ENCODE data around the gene SYDE2.
A peak's percentile ranks its signal among the peaks of the same experiment; 100 is the strongest.
"Not testable (repeated sequence)": the region's sequence is repeated elsewhere in the genome, so short reads cannot be mapped to it uniquely, and the experiment has no call there.

Gene SYDE2, protein sequence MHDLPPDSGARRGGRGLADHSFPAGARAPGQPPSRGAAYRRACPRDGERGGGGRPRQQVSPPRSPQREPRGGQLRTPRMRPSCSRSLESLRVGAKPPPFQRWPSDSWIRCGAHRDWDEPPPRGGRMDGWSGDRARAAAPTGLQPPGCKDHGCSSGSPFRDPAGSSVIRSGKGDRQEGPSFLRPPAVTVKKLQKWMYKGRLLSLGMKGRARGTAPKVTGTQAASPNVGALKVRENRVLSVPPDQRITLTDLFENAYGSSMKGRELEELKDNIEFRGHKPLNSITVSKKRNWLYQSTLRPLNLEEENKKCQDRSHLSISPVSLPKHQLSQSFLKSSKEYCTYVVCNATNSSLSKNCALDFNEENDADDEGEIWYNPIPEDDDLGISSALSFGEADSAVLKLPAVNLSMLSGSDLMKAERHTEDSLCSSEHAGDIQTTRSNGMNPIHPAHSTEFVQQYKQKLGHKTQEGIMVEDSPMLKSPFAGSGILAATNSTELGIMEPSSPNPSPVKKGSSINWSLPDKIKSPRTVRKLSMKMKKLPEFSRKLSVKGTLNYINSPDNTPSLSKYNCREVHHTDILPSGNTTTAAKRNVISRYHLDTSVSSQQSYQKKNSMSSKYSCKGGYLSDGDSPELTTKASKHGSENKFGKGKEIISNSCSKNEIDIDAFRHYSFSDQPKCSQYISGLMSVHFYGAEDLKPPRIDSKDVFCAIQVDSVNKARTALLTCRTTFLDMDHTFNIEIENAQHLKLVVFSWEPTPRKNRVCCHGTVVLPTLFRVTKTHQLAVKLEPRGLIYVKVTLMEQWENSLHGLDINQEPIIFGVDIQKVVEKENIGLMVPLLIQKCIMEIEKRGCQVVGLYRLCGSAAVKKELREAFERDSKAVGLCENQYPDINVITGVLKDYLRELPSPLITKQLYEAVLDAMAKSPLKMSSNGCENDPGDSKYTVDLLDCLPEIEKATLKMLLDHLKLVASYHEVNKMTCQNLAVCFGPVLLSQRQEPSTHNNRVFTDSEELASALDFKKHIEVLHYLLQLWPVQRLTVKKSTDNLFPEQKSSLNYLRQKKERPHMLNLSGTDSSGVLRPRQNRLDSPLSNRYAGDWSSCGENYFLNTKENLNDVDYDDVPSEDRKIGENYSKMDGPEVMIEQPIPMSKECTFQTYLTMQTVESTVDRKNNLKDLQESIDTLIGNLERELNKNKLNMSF

DNA sequence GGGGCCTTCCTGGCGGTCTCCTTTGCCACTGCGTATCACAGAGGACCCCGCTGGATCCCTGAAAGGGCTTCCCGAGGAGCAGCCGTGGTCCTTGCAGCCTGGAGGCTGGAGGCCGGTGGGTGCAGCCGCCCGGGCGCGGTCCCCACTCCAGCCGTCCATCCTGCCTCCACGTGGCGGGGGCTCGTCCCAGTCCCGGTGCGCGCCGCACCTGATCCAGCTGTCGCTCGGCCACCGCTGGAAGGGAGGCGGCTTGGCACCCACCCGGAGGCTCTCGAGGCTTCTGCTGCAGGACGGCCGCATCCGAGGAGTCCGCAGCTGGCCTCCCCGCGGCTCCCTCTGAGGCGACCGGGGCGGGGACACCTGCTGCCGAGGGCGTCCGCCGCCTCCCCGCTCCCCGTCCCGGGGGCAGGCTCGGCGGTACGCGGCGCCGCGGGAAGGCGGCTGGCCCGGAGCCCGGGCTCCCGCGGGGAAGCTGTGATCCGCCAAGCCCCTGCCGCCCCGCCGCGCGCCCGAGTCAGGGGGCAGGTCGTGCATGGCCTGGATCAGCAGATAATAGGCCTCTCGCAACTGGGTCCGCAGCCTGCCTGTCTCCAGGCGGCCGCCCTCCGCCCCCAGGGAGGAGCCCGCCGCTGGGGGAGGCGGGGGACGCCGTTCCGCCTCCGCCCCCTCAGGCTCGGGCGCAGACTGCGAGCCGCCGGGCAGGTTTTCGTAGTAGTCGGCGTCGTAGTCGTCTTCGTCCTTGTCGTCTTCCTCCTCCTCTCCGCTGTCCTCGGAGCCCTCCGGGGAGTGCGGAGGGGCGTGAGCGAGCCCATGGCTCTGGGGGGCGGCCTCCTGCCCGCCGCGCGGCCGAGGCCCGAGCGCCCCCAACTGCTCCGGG is at the start of gene SYDE2:
Gene SYDE2, minus strand, starts transcription at position 554 of the 877 bp plus-strand sequence. Its CDS starts 20 bp downstream, at position 534.
- DNase-seq (ENCODE audit: low read depth in 3 of 3, low spot score in 1 of 3) = peak; percentile 38 to 65 (median 54)

DNA sequence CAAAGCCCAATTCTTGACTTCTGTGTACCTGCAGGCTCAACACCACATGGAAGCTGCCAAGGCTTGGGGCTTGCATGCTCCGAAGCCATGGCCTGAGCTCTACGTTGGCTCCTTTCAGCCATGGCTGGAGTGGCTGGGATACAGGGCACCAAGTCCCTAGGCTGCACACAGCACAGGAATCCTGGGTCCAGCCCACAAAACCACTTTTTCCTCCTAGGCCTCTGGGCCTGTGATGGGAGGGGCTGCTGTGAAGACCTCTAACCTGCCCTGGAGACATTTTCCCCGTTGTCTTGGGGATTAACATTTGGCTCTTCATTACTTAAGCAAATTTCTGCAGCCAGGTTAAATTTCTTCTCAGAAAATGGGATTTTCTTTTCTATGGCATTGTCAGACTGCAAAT is 48.2 kb upstream of the SYDE2 start:
- not testable (repeated sequence) for DNase-seq (ENCODE audit: low read depth in 3 of 3, low spot score in 1 of 3)

DNA sequence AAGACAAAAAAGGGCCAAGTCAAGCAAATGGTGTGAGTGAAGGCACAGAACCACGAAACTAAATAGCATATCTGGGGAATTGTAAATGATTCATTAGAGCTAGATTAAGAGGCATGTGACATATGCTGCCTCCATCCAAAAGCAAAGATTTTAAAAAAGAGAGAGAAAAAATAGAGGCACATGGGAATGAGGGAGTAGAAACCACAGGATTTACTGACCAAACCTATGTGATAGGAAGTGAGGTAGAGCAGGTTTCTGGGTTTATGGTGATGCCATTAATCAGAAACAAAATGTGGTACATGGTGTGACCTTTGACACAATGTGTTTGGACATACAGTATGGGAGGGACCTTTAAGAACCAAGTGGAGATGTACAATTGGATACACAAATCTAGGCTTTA is 45.1 kb upstream of the SYDE2 start:
- no peak for DNase-seq (ENCODE audit: low read depth in 3 of 3, low spot score in 1 of 3)

DNA sequence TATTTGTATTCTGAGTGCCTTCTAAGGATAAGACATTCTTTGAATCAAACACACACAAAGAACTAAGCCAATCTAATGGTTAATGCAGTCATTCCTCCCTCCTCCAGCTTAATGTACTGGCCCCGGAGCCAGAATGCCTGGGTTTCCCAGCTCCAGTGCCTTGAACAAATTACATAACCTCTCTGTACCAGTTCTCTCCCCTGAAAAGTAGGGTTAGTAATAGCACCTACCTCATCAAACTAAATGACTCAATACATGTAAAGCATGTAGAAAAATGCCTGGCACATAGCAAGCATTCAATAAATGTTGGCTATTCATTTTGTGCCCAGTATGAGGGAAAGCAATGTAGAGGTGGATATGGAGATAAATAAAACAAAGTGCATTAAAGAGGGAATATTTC is 44.6 kb upstream of the SYDE2 start:
- DNase-seq (ENCODE audit: low read depth in 3 of 3, low spot score in 1 of 3) = no peak

DNA sequence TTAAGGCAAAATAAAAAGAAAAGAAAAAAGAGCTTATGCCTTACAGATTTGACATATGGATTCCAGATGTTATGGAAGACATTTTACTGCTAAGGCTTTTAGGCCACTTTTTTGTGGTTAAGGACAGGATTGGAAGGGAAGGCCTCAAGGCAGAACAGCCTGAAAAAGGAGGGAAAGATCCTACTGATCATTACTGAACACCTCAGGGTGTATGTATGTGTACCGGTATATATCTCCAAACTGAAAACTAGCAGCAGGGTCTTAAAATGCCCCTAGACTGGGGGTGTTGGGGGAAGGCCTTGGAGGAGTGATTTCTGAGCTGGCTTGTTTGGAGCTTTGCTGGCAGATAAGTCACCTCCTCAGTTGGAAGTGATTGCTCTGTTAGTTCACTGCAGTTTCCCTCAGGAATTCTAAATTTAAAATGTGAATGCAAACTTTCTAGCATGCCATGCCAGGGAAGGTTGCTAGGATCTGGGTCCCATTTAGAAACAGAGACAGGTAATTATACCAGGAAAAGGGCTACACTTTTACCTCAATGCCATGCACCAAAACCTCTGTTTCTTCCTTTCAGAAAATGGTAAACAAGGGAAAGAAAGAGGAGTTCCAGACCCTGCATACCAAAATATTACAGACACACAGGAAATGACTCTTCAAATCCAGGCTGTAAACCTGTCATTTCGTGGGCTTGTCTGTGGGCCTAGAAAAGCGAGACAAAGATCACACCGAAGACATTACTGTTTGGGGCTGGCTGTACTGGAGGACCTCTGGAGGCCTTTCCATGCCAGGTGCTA is 43.6 kb upstream of the SYDE2 start:
- DNase-seq (ENCODE audit: low read depth in 3 of 3, low spot score in 1 of 3) = no peak

DNA sequence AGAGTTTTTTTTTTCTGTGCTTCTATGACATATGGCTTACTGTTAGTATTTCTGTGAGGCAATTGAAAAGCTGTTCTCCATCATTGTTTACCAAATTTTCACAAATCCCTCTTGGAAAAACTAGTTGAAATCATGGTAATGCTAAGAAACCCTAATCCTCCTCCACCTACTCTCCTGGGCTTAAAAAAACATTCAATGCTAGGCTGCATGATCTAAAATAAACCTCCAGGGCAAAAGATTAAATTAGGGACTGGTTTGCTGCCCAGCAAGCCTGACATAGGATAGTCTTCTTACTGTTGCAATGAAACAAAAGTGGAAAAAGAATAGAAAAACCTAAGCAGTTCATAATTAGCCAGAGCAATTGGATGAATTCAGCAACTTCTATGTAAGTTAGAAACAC is 42.6 kb upstream of the SYDE2 start:
- DNase-seq (ENCODE audit: low read depth in 3 of 3, low spot score in 1 of 3) = no peak

DNA sequence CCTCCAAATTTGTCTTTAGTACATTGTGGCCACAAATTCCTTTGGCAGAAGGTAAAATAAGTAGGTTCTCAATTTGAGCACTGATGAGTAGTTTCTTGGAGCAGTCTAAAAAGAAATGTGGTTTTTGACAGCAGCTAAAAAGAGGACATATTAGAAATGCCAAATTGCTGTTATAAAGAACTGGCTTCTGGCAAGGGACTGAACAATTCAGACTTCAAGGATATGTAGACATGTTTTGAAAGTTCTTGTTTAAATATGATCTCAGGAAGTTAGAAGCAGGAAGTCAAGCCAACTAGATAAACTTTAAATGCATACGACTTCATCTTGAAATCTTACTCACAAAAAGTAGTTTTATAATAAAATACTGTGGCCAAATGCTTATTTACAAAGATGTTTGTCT is 39.8 kb upstream of the SYDE2 start:
- no peak for DNase-seq (ENCODE audit: low read depth in 3 of 3, low spot score in 1 of 3)

DNA sequence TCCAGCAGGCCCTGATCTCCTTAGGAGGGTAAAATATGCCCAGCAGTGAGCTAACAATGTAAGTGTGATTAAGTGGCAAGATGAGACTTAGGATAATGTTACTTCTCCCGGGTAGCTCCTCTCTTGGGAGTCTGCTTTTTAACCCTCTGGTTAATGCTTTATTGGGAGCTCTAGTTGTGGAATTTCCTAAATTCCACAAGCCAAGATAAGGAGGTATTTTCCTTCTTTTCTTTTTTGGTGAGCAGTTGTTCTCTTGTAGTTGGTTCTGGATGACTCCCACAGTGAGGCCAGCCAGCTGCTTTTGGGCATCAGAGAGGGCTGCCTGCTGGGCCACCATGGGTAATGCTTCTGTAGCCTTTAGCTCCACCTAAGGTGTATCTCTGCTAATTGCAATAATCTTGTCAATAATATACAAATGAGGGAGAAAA is 39.4 kb upstream of the SYDE2 start:
- DNase-seq (ENCODE audit: low read depth in 3 of 3, low spot score in 1 of 3) = no peak

DNA sequence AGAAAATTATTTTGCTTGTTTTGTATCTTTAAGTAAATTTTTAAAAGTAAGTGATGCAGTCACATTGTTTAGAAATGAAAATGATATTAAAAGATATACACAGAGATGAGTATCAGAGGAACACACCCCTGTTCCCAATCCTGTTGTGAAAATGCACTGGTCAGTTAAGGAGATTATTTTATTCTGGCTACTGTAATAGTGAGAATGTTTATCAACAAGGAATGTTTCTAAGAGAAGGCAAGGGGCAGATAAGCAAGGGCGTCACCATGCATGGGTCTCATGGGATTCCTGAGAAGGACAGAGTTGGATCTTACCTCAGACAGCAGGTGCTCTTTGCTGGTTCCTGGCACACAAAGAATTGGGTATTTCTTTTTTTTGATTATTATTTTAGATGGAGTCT is 36.8 kb upstream of the SYDE2 start:
- DNase-seq (ENCODE audit: low read depth in 3 of 3, low spot score in 1 of 3) = no peak

DNA sequence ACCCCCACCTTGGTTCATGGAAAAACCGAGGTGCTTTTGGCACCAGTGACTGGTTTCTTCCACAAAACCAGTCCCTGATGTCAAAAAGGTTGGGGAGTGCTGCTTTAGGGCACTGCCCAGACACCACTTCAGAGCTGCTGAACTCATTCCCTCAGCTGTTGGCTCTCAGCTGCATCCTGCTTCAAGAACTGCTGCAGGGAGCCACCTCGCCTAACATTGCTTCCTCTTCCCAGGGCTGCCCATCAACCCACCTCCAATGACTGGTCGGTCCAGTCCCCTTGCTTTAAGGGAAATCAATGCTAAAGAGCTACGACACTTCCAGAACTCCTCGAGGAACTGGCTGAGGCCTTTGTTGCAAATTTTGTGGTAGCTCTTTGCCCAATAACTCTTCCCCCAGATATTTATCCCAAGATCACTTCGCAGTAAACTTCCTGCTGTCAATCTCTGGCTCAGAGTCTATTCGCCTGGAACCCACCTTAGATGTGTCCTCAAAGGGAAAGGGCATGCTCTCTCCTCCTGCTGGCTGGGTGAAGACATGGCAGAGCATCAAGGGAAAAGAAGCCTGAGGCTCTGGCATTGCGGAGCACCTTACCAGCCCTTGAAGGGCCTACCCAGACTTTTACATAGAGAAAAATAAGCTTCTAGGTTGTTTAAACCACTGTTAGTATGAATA is 29.6 kb upstream of the SYDE2 start:
- no peak for DNase-seq (ENCODE audit: low read depth in 3 of 3, low spot score in 1 of 3)

DNA sequence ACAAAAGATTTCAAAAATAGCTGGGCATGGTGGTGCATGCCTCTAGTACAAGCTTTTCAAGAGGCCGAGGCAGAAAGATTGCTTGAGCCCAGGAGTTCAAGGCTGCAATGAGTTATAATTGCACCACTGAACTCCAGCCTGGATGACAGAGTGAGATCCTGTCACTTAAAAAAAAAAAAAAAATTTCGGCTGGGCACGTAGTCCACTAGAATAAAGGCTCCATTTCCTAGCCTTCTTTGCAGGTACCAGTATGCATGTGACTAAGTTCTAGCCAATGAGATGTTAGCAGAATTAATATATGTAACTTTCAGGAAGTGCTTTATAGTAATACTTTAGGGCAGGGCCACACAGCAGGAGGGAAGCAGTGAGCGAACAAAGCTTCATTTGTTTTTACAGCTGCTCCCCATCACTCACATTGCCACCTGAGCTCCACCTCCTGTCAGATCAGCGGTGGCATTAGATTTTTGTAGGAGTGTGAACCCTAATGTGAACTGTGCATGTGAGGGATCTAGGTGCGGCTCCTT is 28.8 kb upstream of the SYDE2 start:
- DNase-seq (ENCODE audit: low read depth in 3 of 3, low spot score in 1 of 3) = no peak

DNA sequence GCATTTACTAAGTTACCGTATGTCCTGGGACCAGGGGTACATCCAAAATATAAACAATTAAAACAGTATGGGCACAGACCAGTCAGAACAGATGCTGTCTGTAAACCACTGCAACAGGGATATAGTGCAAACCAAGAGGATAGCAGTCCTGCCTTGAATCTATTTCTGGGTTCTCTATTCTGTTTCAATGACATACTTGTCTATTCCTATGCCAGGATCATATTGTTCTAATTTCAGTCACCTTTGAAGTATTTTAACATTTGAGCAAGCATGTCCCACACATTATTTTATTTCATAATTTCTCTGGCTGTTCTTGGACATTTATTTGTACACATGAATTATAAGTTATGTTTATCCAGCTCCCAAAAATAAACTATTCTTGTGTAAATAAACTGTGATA is 28.2 kb upstream of the SYDE2 start:
- DNase-seq (ENCODE audit: low read depth in 3 of 3, low spot score in 1 of 3) = no peak

DNA sequence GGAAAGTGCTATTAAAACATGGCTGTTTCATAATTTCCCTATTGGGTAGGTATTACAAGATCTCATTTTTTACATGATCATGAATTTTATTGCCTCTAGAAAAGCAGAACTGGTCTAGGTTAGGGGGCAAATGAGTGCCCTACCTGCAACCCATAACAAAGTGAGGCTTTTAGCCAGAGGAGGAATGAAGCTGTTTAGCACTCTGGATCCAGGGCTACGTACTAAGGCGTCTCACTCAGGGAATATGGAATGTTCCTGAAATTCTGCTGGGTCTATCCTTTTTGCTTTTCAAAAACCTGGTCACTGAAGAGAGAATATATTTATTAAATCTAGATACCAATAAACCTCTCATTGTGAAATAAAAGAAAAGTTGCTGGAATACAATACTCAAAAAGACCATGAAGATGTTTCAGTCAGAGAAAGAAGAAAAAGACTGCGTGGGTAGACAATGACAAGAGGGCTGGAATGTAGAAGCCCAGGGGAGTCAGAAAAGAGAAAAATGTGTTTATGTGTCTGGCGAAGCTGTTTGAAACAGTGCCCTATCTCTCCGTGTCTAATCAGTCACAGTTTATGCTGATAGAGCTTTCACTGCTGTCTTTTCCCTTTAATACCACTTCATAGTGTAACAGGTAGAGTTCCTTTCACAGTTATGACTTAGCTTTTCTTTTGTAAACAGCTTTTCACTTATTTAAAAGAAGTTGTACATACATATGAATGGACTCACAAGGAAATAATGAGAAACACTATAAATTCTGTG is 25.0 kb upstream of the SYDE2 start:
- no peak for DNase-seq (ENCODE audit: low read depth in 3 of 3, low spot score in 1 of 3)

DNA sequence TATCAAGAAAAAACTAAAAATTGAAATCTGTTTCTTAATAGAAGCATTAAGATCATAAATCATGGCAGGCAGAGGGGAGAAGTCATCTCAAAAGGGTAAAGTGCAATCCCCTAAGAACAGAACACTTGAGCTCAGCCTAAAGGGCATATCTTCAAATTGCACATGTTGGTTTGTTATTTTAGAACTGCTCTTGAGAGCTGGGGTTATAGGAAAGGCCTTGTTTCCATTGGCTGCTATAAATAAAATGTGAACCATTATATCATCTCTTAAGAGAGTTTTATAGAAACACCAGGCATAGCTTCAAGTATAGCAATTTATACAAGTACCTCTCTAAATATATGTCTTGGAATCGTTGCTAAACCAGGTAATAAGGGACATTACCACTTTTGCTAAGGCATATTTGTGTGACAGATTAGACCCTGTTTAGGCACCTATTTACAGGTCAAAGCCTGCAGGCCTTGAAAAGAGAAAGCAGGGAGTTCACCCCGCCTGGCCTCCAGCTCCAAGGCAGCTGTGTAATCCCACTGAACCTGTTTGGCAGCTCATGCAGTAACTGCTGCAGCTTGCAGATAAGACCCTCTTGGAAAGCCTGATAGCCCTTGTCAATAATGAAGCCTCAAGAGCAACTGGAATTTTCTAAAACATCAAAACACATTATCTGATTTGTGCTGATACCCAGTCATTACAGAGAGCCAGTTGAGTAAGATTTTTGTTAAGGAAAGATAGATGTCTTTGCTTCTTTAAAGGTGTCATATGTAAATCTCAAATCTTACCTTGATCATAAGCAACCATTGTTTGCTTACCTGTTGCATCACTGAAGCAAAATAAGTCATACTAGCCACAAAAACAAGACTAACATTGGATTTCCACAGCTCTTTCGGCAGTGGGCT is 24.2 kb upstream of the SYDE2 start:
- DNase-seq (ENCODE audit: low read depth in 3 of 3, low spot score in 1 of 3) = no peak

DNA sequence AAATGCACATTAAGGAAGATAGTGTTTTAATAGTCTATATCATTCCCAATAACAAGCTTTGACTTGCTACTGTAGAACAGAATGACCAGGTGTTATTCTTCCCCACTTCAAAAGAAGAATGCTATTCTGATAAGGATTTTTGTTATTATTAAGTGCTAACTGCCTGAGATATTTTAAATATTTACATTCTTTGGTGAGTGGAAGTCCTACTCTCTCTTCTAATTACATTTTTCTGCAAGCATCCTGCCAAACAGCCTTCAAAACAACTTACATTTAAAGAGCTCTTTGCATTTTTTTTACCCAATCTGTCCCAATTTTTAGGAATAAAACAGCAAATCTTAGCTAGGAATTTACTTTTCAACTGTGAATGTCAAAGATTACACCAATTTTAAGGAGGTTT is 23.5 kb upstream of the SYDE2 start:
- no peak for DNase-seq (ENCODE audit: low read depth in 3 of 3, low spot score in 1 of 3)

DNA sequence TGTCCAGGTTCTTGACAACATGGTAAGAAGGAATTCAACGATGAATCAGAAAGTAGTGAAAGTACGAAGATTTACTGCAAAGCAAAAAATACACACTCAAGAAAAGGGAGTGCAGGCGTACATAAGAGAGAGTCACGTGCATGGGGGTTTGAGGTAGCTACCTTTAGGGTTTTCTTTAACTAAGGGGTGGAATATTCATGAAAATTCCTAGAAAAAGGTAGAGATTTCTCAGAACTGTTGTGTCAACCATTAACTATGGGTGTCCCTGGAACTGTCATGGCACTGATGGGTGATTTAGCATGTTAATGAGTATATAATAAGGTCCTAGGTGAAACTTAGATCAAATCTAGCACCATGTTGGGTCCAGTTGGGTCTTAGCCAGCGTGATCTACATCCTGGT is 22.5 kb upstream of the SYDE2 start:
- DNase-seq (ENCODE audit: low read depth in 3 of 3, low spot score in 1 of 3) = no peak

DNA sequence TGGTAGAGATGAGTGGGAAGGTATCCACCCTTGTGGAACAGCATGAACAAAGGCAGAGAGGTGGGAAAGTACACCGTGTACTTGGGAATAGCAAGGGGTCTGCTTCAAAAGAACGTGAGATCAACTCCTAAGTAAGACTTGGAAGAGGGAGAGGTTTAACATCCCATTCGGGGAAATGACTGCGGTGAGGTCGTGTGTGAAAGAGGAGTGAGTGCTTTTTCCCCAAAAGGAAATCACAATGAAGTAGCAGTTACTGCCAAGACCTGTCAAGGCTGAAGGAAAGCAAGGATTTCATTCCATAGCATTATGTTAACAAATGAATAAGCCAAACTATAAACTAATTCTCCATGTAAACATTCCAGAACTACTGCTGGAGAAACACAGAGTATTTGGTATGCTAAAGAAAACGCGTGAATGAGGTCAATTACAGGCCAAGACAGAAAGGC is 20.0 kb upstream of the SYDE2 start:
- DNase-seq (ENCODE audit: low read depth in 3 of 3, low spot score in 1 of 3) = no peak
